ENCODE data around the gene GRID2. TPM values are rescaled to one million over a fixed set of nuclear protein-coding genes. Genes with fewer than 3 reads are reported as not detected.

The GRID2 gene
- total RNA-seq, 1 donor, result not detected

DNA sequence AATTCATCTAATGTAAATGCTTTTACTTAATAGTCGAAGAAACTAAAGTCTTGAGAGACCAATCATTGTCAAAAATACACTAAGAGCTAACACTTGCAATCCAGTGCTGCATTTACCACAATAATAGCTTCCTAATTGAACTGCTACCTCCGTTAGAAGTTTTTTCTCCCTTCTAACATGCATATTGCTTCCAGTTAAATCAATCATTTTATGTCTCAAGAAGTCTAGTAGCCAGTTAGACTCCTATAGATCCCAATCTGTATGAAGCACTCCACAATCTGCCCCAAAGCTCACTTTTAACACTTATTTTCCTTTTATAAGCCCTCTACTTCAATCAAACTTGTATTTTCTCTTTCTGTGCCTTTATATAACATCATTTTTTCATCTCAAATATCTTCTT, 41.4 kb upstream of the GRID2 start:
- TF ChIP-seq, protein P1, sequence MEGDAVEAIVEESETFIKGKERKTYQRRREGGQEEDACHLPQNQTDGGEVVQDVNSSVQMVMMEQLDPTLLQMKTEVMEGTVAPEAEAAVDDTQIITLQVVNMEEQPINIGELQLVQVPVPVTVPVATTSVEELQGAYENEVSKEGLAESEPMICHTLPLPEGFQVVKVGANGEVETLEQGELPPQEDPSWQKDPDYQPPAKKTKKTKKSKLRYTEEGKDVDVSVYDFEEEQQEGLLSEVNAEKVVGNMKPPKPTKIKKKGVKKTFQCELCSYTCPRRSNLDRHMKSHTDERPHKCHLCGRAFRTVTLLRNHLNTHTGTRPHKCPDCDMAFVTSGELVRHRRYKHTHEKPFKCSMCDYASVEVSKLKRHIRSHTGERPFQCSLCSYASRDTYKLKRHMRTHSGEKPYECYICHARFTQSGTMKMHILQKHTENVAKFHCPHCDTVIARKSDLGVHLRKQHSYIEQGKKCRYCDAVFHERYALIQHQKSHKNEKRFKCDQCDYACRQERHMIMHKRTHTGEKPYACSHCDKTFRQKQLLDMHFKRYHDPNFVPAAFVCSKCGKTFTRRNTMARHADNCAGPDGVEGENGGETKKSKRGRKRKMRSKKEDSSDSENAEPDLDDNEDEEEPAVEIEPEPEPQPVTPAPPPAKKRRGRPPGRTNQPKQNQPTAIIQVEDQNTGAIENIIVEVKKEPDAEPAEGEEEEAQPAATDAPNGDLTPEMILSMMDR (IDR thresholded peaks at IDR 0.05; ENCODE audit: insufficient read depth, low read depth, low read length), result no peak
- DNase-seq (ENCODE audit: low read depth), result no peak
- no peak overlapping the region for H3K4me3 ChIP-seq (ENCODE audit: low read depth, low read length)

DNA sequence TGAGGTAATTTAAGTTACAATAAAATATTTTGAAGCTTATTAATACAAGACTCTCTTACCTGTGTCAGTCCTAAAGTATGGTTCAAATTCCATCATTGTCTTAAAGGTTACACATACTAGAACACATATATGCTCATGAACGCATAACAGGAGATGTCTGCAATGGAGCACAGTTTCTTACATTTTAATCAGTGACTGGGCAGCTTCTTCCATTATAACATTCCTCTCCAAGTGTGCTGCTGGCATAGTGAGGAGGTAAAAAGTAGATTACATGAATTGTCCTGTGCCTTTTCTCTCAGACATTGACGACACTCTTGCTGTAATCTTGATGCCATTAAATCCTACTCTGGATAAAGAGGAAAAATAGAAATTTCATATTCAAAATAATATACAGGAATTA, 40.8 kb upstream of the GRID2 start:
- TF ChIP-seq, protein P1 (IDR thresholded peaks at IDR 0.05; ENCODE audit: insufficient read depth, low read depth, low read length), result no peak
- DNase-seq (ENCODE audit: low read depth), result no peak
- H3K4me3 ChIP-seq (ENCODE audit: low read depth, low read length), result no peak overlapping the region

DNA sequence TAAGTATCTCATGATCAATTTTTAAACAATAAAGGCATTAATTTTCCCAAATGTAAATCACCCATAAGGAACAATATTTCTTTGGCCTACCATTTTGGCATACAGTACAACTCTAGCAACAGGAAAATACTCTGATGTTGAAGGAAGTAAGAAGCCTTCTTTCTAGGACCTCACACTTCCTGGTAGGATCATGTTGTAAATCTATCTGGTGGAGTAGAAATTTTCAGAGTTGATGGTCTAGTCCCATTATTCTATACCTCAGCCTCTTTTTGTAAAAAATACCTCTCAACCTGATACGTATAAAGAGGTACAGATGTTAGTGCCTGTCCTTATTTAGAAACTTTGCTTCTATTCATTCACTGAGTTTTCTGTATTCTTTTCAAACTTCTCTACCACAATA, 40.2 kb upstream of the GRID2 start:
- TF ChIP-seq, protein P1 (IDR thresholded peaks at IDR 0.05; ENCODE audit: insufficient read depth, low read depth, low read length), result no peak

DNA sequence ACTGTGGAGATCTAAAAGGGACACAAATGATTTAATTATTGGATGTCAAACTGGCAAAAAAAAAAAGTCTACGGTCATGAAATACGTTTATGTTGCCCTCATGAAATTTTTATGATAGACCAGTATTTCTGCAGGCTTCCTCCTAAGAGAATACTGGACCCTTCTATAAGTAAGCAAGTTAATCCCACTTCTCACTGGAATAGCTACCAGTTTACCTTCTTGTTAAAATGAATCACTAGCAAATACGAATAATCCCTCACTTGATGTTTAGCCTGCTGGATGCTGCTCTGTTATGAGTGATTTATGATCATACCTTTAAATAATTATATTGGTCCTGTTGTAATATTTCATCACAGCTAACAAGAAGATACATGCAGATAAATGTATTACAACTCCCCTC, 39.6 kb upstream of the GRID2 start:
- DNase-seq (ENCODE audit: low read depth), result no peak
- H3K4me3 ChIP-seq (ENCODE audit: low read depth, low read length), result no peak overlapping the region
- TF ChIP-seq, protein P1 (IDR thresholded peaks at IDR 0.05; ENCODE audit: insufficient read depth, low read depth, low read length), result no peak

More for the DNA sequence above, 40.2 kb upstream of the GRID2 start:
- H3K4me3 ChIP-seq (ENCODE audit: low read depth, low read length), result no peak overlapping the region
- DNase-seq (ENCODE audit: low read depth), result no peak

DNA sequence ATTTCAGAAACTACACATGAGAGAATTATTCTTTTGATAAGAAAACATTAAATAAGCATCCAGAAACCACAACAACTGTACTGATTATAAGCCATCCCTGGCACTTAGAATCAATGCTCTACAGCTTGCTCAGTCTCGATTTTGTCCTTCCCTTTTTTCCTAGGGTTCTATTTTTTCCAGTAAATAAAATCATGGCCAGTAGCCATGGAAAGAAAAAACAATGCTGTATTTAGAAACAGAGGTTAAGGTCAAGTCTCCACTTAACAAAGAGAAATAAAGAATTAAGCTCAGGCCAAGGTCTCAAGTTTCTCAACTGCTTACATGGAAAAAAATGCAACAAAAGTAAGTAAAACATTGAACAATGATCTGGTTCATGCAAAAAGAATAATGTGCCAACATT, 38.7 kb upstream of the GRID2 start:
- no peak overlapping the region for H3K4me3 ChIP-seq (ENCODE audit: low read depth, low read length)
- TF ChIP-seq, protein P1 (IDR thresholded peaks at IDR 0.05; ENCODE audit: insufficient read depth, low read depth, low read length), result no peak
- DNase-seq (ENCODE audit: low read depth), result peak; percentile 4

DNA sequence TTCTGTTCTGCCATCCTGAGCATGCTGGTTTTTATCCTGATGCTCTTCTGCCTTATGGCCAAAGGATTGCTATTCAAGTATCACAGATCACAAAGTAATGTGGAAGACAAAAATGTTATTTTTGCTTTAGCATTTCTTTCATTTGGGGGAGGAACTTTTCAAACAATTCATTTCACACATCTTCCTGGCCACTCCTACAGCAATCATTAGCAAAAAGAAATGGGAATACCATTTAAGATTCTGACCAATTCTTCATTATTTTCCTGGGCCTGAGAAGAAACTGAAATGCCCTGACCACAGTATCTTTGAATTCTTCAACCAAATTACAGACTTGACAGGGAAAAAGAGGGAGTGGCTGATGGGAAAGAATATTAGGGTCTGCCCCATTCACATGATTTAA, 38.0 kb upstream of the GRID2 start:
- no peak overlapping the region for H3K4me3 ChIP-seq (ENCODE audit: low read depth, low read length)
- TF ChIP-seq, protein P1 (IDR thresholded peaks at IDR 0.05; ENCODE audit: insufficient read depth, low read depth, low read length), result no peak
- no peak for DNase-seq (ENCODE audit: low read depth)

DNA sequence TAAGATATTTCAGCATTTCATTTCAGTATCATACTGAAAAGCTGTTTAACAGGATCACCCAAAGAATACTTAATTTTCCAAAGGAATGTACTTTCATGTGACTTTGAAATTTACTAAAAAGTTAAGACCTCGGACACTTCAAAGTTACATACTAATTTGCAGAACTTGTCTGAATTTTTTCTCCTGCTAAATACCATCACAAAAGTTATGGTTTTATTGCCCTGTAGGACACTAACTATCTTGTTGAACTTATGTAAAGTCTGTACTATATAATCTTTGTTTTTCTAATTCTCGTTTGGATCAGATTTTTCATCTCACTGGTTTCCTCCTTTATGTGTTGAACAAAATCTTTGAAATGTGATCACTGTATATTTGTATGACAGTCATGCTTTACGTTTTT, 37.2 kb upstream of the GRID2 start:
- no peak overlapping the region for H3K4me3 ChIP-seq (ENCODE audit: low read depth, low read length)
- no peak for DNase-seq (ENCODE audit: low read depth)
- TF ChIP-seq, protein P1 (IDR thresholded peaks at IDR 0.05; ENCODE audit: insufficient read depth, low read depth, low read length), result no peak
